Glutamatergic neuron (in vitro differentiated cells): ENCODE results near the gene TFF2. TPM values are rescaled to one million over a fixed set of nuclear protein-coding genes. Genes with fewer than 3 reads are reported as not detected.

Experiments
- DNase-seq: peaks from one replicate; pipeline ENCODE4 v3.0.0; 2022
- H3K27ac Mint-ChIP-seq: one replicate; pipeline ENCODE4 v1.8.0; 2020; ENCODE audit warnings: mild to moderate bottlenecking, mixed read lengths, inconsistent platforms; ENCODE audit not compliant: unreplicated experiment
- H3K27me3 Mint-ChIP-seq: one replicate; pipeline ENCODE4 v1.8.0; 2020; ENCODE audit warnings: mild to moderate bottlenecking, moderate library complexity, mixed read lengths, inconsistent platforms; ENCODE audit not compliant: unreplicated experiment
- H3K36me3 Mint-ChIP-seq: one replicate; pipeline ENCODE4 v1.8.0; 2020; ENCODE audit warnings: mild to moderate bottlenecking, mixed read lengths, inconsistent platforms; ENCODE audit not compliant: unreplicated experiment
- H3K4me1 Mint-ChIP-seq: one replicate; pipeline ENCODE4 v1.8.0; 2020; ENCODE audit warnings: mild to moderate bottlenecking, low read depth, mixed read lengths, inconsistent platforms; ENCODE audit not compliant: unreplicated experiment
- H3K4me3 Mint-ChIP-seq: one replicate; pipeline ENCODE4 v1.8.0; 2020; ENCODE audit warnings: mild to moderate bottlenecking, mixed read lengths, inconsistent platforms; ENCODE audit not compliant: unreplicated experiment
- H3K9me3 Mint-ChIP-seq: one replicate; pipeline ENCODE4 v1.8.0; 2020; ENCODE audit warnings: mild to moderate bottlenecking, moderate library complexity, mixed read lengths, inconsistent platforms; ENCODE audit not compliant: unreplicated experiment
- CTCF ChIP-seq: fragments of 200-600 bp; sonication (generic); IDR thresholded peaks from one replicate; pipeline ENCODE4 v1.5.0; 2021; ENCODE audit not compliant: partially characterized antibody, unreplicated experiment
- total RNA-seq: library from RNA; stranded (reverse); fragmentation: NEBNext Ultra II Directional; extraction: Animal tissue kit (Norgen Biotek cat#: 25700); gene quantifications from one replicate; pipeline ENCODE4 v1.2.1, GENCODE V29; 2021; ENCODE audit not compliant: unreplicated experiment

TFF2 gene
- total RNA-seq, 1 donor from 2014 or later, result not detected

GRCh38 chr21:42301371-42302075 is 49.3 kb downstream of the TFF2 start:
- no peak for TF ChIP-seq CTCF

GRCh38 chr21:42300956-42301355 is 49.8 kb downstream of the TFF2 start:
- Mint-ChIP-seq H3K4me3 (no peak overlapping the region), H3K27ac (no peak overlapping the region), H3K4me1 (peaks cover 10% of the 10 kb centered on the region), H3K27me3 (peaks cover 5% of the 10 kb centered on the region), H3K36me3 (no peaks in the 10 kb centered on the region), H3K9me3 (peaks cover 5% of the 10 kb centered on the region)
- DNase-seq, result no peak
- no peak for TF ChIP-seq CTCF

More at GRCh38 chr21:42301371-42302075, 49.3 kb downstream of the TFF2 start:
- no peaks in the 10 kb centered on the region for H3K36me3 Mint-ChIP-seq
- H3K4me1 Mint-ChIP-seq, result peaks cover 11% of the 10 kb centered on the region
- H3K27ac Mint-ChIP-seq, result no peak overlapping the region
- peaks cover 5% of the 10 kb centered on the region for H3K9me3 Mint-ChIP-seq
- peaks cover 2% of the 10 kb centered on the region for H3K27me3 Mint-ChIP-seq
- no peak for DNase-seq
- no peak overlapping the region for H3K4me3 Mint-ChIP-seq

GRCh38 chr21:42300045-42300583 is 50.7 kb downstream of the TFF2 start:
- no peak overlapping the region for H3K4me3 Mint-ChIP-seq
- H3K9me3 Mint-ChIP-seq, result peaks cover 5% of the 10 kb centered on the region
- H3K27me3 Mint-ChIP-seq, result peaks cover 5% of the 10 kb centered on the region
- no peak for TF ChIP-seq CTCF
- no peaks in the 10 kb centered on the region for H3K36me3 Mint-ChIP-seq
- peaks cover 10% of the 10 kb centered on the region for H3K4me1 Mint-ChIP-seq
- DNase-seq, result no peak
- H3K27ac Mint-ChIP-seq, result no peak overlapping the region

DNA sequence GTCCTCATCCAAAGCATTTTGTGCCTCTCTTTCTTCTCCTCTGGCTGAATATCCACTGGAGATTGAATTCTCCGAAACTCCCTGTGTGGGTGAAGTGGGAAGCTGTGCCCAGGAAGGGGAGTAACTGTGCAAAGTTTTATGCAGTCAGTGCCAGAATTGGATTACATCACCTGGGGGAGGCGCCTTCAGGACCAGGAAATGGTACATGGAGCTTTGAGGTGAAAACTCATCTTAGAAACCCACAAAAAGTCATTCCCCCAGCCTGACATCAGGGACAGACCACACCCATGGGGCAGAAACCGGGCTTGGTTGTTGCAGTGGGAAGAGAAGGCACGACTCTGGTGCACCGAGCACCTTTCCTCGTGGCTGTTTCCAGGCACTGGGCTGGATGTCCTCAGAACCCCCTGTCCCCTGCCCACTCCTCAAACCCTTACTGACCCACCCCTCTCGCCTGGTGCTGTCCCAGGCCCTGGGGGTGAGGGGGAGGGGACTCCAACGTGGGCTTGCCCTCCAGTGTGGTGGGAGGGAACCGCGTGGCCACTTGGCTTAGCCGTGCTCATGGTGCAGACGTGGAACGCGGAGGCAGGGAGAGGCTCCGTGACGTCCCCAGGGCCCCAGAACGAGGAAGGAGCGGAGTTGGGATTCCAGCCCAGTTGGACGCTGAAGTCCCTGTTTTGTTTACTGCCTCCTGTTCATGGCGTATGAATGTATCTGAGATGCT is 51.3 kb downstream of the TFF2 start:
- H3K27ac Mint-ChIP-seq, result no peak overlapping the region
- H3K4me1 Mint-ChIP-seq, result peaks cover 10% of the 10 kb centered on the region
- peaks cover 7% of the 10 kb centered on the region for H3K27me3 Mint-ChIP-seq
- no peak overlapping the region for H3K4me3 Mint-ChIP-seq
- no peaks in the 10 kb centered on the region for H3K36me3 Mint-ChIP-seq
- no peak for TF ChIP-seq CTCF
- DNase-seq, result no peak
- peaks cover 5% of the 10 kb centered on the region for H3K9me3 Mint-ChIP-seq

- Mint-ChIP-seq H3K36me3 (no peaks in the 10 kb centered on the region), H3K4me3 (no peak overlapping the region), H3K4me1 (peaks cover 10% of the 10 kb centered on the region), H3K27ac (no peak overlapping the region), H3K27me3 (peaks cover 5% of the 10 kb centered on the region), H3K9me3 (peaks cover 5% of the 10 kb centered on the region)
- TF ChIP-seq CTCF, result no peak
- no peak for DNase-seq
These were observed 52.1 kb downstream of the TFF2 start for GRCh38 chr21:42298657-42299056.
